NCI-H526 (cell line): Measurements from ENCODE around the gene PC.
"Not testable (repeated sequence)": the region's sequence is repeated elsewhere in the genome, so short reads cannot be mapped to it uniquely, and the experiment has no call there.

Experiments
- DNase-seq, 2 experiments: peaks; one replicate each; lab custom pipeline; 2025; lab: John Stamatoyannopoulos, UW

Gene PC

GRCh38 chr11:66958232-66958955 lies at the start of gene PC:
TSS of gene PC (minus strand) at chr11:66958383. CDS start at chr11:66872159, 86,224 bp downstream.
- peak; percentile 100 for DNase-seq

DNA sequence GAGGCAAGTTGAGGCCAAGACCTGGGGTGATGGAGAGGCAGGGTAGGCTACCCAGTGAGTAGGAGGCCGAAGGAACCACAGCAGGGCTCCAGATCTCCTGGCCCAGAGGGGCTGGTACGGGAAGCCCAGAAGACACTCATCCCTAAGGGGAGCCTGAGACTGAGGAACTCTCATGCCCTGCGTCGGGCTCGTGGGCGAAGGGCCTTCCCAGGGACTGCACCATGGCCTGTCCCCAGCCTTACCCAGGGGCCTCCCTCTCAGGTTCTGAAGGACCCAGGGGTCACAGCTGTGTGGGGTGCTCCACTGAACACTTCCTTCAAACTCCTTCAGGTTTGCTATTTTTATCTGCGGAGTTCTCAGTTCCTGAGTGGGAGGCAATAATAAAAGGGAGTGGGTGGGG lies 48.9 kb upstream of the PC start:
- no peak for DNase-seq

- DNase-seq, result peak; percentile 35 to 49
These were observed 48.1 kb upstream of the PC start for GRCh38 chr11:67006029-67006884.

- not testable (repeated sequence) for DNase-seq
These were observed 47.0 kb upstream of the PC start for GRCh38 chr11:67005200-67005599.

GRCh38 chr11:67002921-67003411 lies 44.8 kb upstream of the PC start:
- peak in 1 of 2 experiments; percentile 45 for DNase-seq

- no peak for DNase-seq
These were observed 44.2 kb upstream of the PC start for GRCh38 chr11:67002297-67002913.

DNA sequence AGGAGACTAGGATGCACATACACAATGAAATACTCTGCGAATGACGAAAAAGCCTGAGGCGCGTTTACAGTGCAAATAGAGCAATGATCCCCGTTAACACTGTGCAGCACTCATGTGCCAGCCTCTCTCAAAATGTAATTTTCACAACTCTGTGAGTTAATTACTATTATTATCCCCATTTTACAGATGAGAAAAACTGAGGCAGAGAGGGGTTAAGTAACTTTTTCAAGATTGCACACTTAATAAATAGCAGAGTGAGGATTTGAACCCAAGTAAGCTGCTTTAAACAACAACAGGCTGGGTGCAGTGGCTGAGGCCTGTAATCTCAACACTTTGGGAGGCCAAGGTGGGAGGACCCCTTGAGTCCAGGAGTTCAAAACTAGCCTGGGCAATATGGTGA lies 43.1 kb upstream of the PC start:
- no peak for DNase-seq

GRCh38 chr11:66999555-66999954 lies 41.4 kb upstream of the PC start:
- DNase-seq, result no peak

- DNase-seq, result no peak
These were observed 38.6 kb upstream of the PC start for GRCh38 chr11:66996609-66997273.

GRCh38 chr11:66992041-66992440 lies 33.9 kb upstream of the PC start:
- no peak for DNase-seq

- not testable (repeated sequence) for DNase-seq
These were observed 31.2 kb upstream of the PC start for GRCh38 chr11:66989360-66989759.

DNA sequence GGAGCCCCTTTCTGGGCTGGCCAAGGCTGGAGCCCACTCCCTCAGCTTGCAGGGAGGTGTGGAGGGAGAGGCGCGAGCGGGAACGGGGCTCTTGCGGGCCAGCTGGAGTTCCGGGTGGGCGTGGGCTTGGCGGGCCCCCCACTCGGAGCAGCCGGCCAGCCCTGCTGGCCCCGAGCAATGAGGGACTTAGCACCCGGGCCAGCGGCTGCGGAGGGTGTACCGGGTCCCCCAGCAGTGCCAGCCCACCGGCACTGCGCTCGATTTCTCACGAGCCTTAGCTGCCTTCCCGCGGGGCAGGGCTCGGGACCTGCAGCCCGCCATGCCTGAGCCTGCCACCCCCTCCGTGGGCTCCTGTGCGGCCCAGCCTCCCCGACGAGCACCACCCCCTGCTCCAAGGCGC lies 30.6 kb upstream of the PC start:
- DNase-seq, result not testable (repeated sequence)

DNA sequence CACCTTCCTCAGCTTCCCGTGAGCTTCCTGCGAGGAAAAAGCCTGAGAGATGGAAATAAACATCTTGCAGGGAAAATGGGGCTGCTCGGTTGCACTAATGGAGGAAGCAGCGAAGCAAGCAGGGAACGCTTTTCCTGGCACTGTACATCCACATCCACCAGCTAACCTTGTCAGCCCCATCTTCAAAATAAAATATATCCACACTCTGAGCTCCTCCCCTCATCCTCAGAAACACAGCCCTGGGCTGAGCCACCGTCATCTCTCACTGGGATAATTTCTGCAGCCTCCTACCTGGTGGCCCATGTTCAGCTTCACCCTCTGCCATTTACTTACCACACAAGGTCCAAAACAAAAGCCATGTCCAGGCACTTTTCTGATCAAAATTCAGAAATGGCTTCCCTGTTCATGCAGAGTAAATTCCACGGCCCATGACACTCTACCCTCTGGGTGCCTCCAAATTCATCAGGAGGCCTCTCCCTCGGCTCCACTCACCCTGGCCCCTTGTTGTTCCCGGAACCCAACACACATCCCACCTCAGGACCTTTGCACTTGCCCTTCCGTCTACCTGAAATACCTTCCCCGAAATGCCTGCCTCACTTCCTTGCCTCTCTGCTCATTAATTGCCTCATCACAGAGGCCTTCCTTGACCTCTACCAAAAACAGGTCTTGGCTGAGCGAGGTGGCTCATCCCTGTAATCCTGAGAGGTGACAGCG lies 29.9 kb upstream of the PC start:
- DNase-seq, result no peak

GRCh38 chr11:66987158-66987620 lies 29.0 kb upstream of the PC start:
- DNase-seq, result no peak

- no peak for DNase-seq
These were observed 28.0 kb upstream of the PC start for GRCh38 chr11:66986178-66986545.

- no peak for DNase-seq
These were observed 27.5 kb upstream of the PC start for GRCh38 chr11:66985508-66986177.

GRCh38 chr11:66983275-66983924 lies 25.2 kb upstream of the PC start:
- no peak for DNase-seq

DNA sequence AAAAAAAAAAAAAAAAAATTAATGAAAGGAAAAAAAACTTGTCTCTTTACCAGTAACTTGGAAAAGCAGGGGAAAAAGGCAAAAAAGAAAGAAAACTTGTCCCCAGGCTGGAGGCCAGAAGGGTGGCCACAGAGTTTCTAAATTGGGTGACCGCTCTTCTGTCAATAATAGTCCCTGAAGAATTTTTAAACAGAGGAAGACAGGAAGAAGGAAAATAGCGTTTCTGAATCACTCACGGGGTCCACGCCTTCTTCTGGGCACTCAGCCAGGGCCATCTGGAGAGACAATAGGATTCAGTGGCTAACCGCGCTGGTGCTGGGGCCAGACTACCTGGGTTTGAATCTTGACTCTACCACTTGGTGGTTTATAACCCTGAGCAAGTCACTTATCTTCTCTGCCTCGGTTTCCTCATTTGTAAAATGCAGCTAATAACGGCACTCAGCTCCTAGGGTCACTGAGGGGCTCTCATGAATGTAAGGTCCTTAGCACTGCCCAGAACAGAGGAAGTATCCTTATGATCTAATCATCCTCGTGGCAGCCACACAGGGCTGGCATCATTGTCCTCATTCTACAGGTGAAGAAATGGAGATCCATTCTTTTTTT lies 23.9 kb upstream of the PC start:
- DNase-seq, result no peak

GRCh38 chr11:66979336-66979980 lies 21.3 kb upstream of the PC start:
- DNase-seq, result no peak
